WTC11 (cell line): ENCODE data around the gene ARHGEF9. TPM values are rescaled to one million over a fixed set of nuclear protein-coding genes. Genes with fewer than 3 reads are reported as not detected.
"Not testable (repeated sequence)": the region's sequence is repeated elsewhere in the genome, so short reads cannot be mapped to it uniquely, and the experiment has no call there.

Source experiments
- ATAC-seq: fragments of 200-7000 bp; cut with Tn5 transposase; 2 replicates; pipeline ENCODE4 v1.10.0; 2021; ENCODE audit warnings: mild to moderate bottlenecking, moderate library complexity
- CTCF ChIA-PET: fragments of 300-600 bp; sonication (Branson Sonifier 250); formaldehyde crosslinking; loops from one replicate; lab custom pipeline; 2021; ENCODE audit warnings: antibody characterized with exemption; lab: Charles Lee
- POLR2A ChIA-PET: fragments of 350-600 bp; sonication (Branson Sonifier 250); formaldehyde crosslinking; loops from one replicate; lab custom pipeline; 2021; ENCODE audit warnings: antibody characterized with exemption; lab: Charles Lee
- DNase-seq: peaks from one replicate; pipeline ENCODE4 v3.0.0; 2021; ENCODE audit warnings: low spot score
- H3K27ac Mint-ChIP-seq: 2 replicates; pipeline ENCODE4 v1.8.0; 2021; ENCODE audit warnings: mixed read lengths
- H3K27me3 Mint-ChIP-seq: 2 replicates; pipeline ENCODE4 v1.8.0; 2021; ENCODE audit warnings: low read depth, mild to moderate bottlenecking, moderate library complexity, mixed read lengths
- H3K36me3 Mint-ChIP-seq: 2 replicates; pipeline ENCODE4 v1.8.0; 2021; ENCODE audit warnings: mixed read lengths
- H3K4me1 Mint-ChIP-seq: 2 replicates; pipeline ENCODE4 v1.8.0; 2022; ENCODE audit warnings: mixed read lengths
- H3K4me3 Mint-ChIP-seq: 2 replicates; pipeline ENCODE4 v1.8.0; 2021; ENCODE audit warnings: mild to moderate bottlenecking, moderate library complexity, mixed read lengths
- H3K9me3 Mint-ChIP-seq: 2 replicates; pipeline ENCODE4 v1.8.0; 2021; ENCODE audit warnings: mixed read lengths
- CBFB ChIP-seq: sonication (generic); formaldehyde crosslinking; IDR thresholded peaks from 2 replicates; pipeline ENCODE4 v1.8.1; 2022; ENCODE audit warnings: mild to moderate bottlenecking, low read depth, missing genetic modification reagents
- ETV6 ChIP-seq: sonication (generic); formaldehyde crosslinking; IDR thresholded peaks from 2 replicates; pipeline ENCODE4 v1.8.1; 2022; ENCODE audit warnings: mild to moderate bottlenecking, missing genetic modification reagents
- FOXK1 ChIP-seq: sonication (generic); formaldehyde crosslinking; IDR thresholded peaks from 2 replicates; pipeline ENCODE4 v1.8.0; 2022; ENCODE audit warnings: mild to moderate bottlenecking, moderate library complexity, missing genetic modification reagents
- GRHL2 ChIP-seq: fragments of 250-450 bp; sonication (Bioruptor Pico); IDR thresholded peaks from 2 replicates; pipeline ENCODE4 v1.8.0; 2022; ENCODE audit warnings: mild to moderate bottlenecking, moderate library complexity; ENCODE audit not compliant: insufficient replicate concordance, severe bottlenecking
- GTF2I ChIP-seq: fragments of 250-450 bp; sonication (Bioruptor Pico); conservative IDR thresholded peaks from 2 replicates; pipeline ENCODE4 v1.4.0; 2021; ENCODE audit warnings: mild to moderate bottlenecking
- IRF1 ChIP-seq: sonication (generic); formaldehyde crosslinking; IDR thresholded peaks from 2 replicates; pipeline ENCODE4 v1.8.0; 2023; ENCODE audit warnings: missing genetic modification reagents
- IRF2 ChIP-seq: sonication (generic); formaldehyde crosslinking; IDR thresholded peaks from 2 replicates; pipeline ENCODE4 v1.8.0; 2022; ENCODE audit warnings: low read depth, missing genetic modification reagents, borderline replicate concordance
- JAZF1 ChIP-seq: fragments of 250-450 bp; sonication (Bioruptor Pico); IDR thresholded peaks from 2 replicates; pipeline ENCODE4 v1.9.0; 2021; ENCODE audit warnings: moderate library complexity, mild to moderate bottlenecking, inconsistent platforms
- MLX ChIP-seq: sonication (generic); formaldehyde crosslinking; IDR thresholded peaks from 2 replicates; pipeline ENCODE4 v1.8.1; 2023; ENCODE audit warnings: mild to moderate bottlenecking, missing genetic modification reagents, moderate library complexity
- NFE2L1 ChIP-seq: sonication (generic); formaldehyde crosslinking; IDR thresholded peaks from 2 replicates; pipeline ENCODE4 v1.8.1; 2023; ENCODE audit warnings: missing genetic modification reagents
- NR3C1 ChIP-seq: sonication (generic); formaldehyde crosslinking; conservative IDR thresholded peaks from 2 replicates; pipeline ENCODE4 v1.8.1; 2023; ENCODE audit warnings: low read depth, mild to moderate bottlenecking, missing genetic modification reagents
- PRDM15 ChIP-seq: sonication (generic); formaldehyde crosslinking; IDR thresholded peaks from 2 replicates; pipeline ENCODE4 v1.8.0; 2022; ENCODE audit warnings: missing genetic modification reagents
- TEAD4 ChIP-seq: sonication (generic); formaldehyde crosslinking; IDR thresholded peaks from 2 replicates; pipeline ENCODE4 v1.8.0; 2022; ENCODE audit warnings: mild to moderate bottlenecking, missing genetic modification reagents
- USF2 ChIP-seq: sonication (generic); formaldehyde crosslinking; IDR thresholded peaks from 2 replicates; pipeline ENCODE4 v1.8.1; 2023; ENCODE audit warnings: mild to moderate bottlenecking, missing genetic modification reagents, moderate library complexity
- ZBTB21 ChIP-seq: sonication (generic); formaldehyde crosslinking; IDR thresholded peaks from 2 replicates; pipeline ENCODE4 v1.8.1; 2023; ENCODE audit warnings: mild to moderate bottlenecking, missing genetic modification reagents, borderline replicate concordance
- ZBTB43 ChIP-seq: sonication (generic); formaldehyde crosslinking; IDR thresholded peaks from 2 replicates; pipeline ENCODE4 v1.8.1; 2023; ENCODE audit warnings: mild to moderate bottlenecking, missing genetic modification reagents
- ZMAT4 ChIP-seq: fragments of 250-450 bp; sonication (Bioruptor Pico); IDR thresholded peaks from 2 replicates; pipeline ENCODE4 v1.9.0; 2021; ENCODE audit warnings: mild to moderate bottlenecking
- ZNF281 ChIP-seq: sonication (generic); formaldehyde crosslinking; IDR thresholded peaks from 2 replicates; pipeline ENCODE4 v1.8.0; 2023; ENCODE audit warnings: mild to moderate bottlenecking, missing genetic modification reagents
- total RNA-seq: library from RNA; stranded (reverse); gene quantifications from 3 replicates; pipeline ENCODE4 v1.2.3, GENCODE V29; 2021

ARHGEF9 gene
- total RNA-seq, 1 experiment from 2014 or later = 32.1 TPM

GRCh38 chrX:63652086-63652765 is 132.8 kb downstream of the ARHGEF9 start:
- ChIA-PET POLR2A (no interaction called here), CTCF (no interaction called here)
- H3K4me3 Mint-ChIP-seq = no peak overlapping the region

GRCh38 chrX:63645748-63646147 is 139.3 kb downstream of the ARHGEF9 start:
- ATAC-seq, H3K27me3 Mint-ChIP-seq, DNase-seq, H3K4me1 Mint-ChIP-seq, CTCF ChIA-PET, H3K9me3 Mint-ChIP-seq, H3K4me3 Mint-ChIP-seq, POLR2A ChIA-PET, H3K27ac Mint-ChIP-seq: not testable (repeated sequence)
- H3K36me3 Mint-ChIP-seq = peaks cover 20% of the 10 kb centered on the region

More at GRCh38 chrX:63652086-63652765, 132.8 kb downstream of the ARHGEF9 start:
- H3K27me3 Mint-ChIP-seq = no peaks in the 10 kb centered on the region
- H3K9me3 Mint-ChIP-seq = no peaks in the 10 kb centered on the region
- ATAC-seq = no peak
- H3K36me3 Mint-ChIP-seq = peaks cover 20% of the 10 kb centered on the region
- DNase-seq = no peak
- no peaks in the 10 kb centered on the region for H3K4me1 Mint-ChIP-seq
- H3K27ac Mint-ChIP-seq = no peak overlapping the region
- TF ChIP-seq ZBTB43 (no peak), IRF1 (CRISPR knock-in tag) (no peak), ZBTB21 (CRISPR knock-in tag) (no peak), NR3C1 (no peak), ZNF281 (CRISPR knock-in tag) (no peak), FOXK1 (CRISPR knock-in tag) (no peak), ZMAT4 (no peak), TEAD4 (CRISPR knock-in tag) (no peak), MLX (no peak), IRF2 (CRISPR knock-in tag) (no peak), PRDM15 (CRISPR knock-in tag) (no peak), CBFB (CRISPR knock-in tag) (no peak), NFE2L1 (CRISPR knock-in tag) (no peak), GRHL2 (CRISPR knock-in tag) (no peak), GTF2I (no peak), JAZF1 (CRISPR knock-in tag) (no peak), ETV6 (CRISPR knock-in tag) (no peak), USF2 (CRISPR knock-in tag) (no peak)
